Astrocyte (in vitro differentiated cells and primary cell): Measurements from ENCODE around the gene ADAM30.

Experiments
- EZH2 ChIP-seq: IDR thresholded peaks from 2 replicates; pipeline ENCODE4 v1.6.1; 2012; ENCODE audit warnings: mild to moderate bottlenecking, low read length, inconsistent platforms; ENCODE audit not compliant: insufficient read depth
- TF ChIP-seq, protein P1 (sequence below): IDR thresholded peaks from 2 replicates; pipeline ENCODE4 v1.5.1; 2011; ENCODE audit warnings: low read depth, mild to moderate bottlenecking, inconsistent platforms, low read length, moderate library complexity; ENCODE audit not compliant: insufficient read depth

DNA sequence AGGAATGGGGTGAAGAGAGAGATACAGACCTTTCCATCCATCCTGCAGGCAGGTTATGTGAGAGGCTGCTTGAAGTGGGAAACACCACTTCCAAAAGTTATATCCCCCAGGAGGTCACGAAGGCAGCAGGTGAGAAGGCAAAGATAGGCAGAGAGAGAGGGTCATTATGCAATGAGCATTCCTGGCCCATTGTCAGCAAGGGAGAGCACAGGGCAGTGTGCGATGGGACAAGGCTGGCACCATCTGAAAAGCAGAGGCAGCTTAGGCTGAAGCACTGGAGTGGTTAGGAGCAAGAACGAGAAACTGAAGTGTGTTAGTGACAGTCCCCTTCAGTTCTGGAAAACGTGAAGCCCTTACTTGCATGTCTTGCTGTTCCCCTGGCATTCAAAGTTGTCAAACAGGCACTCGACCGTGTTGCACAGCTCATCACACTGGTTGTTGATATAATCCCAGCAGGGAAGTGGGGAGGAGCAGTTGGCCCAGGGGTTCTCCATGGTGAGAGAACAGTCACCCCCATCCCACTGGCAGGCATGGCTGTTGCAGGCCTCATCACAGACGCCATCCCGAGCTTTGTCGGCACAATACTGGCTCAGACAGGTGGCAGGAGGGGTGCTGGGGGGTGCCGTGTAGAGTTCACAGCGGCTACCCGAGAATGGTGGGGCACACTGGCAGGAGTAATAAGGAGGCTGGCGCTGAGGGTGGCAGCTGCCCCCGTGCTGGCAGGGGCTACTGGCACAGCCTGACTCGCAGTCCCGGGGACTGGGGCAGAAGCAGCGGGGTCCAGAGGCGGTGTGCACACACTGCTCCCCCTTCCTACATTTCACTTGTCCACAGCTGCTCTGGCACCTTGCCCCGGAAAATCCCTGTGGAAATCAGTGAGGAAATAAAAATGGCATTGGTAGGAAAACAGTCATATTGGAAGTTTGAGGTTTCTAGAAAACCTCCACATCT, 28.9 kb upstream of the ADAM30 start:
- TF ChIP-seq, protein P1, sequence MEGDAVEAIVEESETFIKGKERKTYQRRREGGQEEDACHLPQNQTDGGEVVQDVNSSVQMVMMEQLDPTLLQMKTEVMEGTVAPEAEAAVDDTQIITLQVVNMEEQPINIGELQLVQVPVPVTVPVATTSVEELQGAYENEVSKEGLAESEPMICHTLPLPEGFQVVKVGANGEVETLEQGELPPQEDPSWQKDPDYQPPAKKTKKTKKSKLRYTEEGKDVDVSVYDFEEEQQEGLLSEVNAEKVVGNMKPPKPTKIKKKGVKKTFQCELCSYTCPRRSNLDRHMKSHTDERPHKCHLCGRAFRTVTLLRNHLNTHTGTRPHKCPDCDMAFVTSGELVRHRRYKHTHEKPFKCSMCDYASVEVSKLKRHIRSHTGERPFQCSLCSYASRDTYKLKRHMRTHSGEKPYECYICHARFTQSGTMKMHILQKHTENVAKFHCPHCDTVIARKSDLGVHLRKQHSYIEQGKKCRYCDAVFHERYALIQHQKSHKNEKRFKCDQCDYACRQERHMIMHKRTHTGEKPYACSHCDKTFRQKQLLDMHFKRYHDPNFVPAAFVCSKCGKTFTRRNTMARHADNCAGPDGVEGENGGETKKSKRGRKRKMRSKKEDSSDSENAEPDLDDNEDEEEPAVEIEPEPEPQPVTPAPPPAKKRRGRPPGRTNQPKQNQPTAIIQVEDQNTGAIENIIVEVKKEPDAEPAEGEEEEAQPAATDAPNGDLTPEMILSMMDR = no peak
- no peak for TF ChIP-seq EZH2
